Mesenchymal stem cell (in vitro differentiated cells and primary cell): ENCODE measurements around the gene EML6.

Experiments used
- DNase-seq: peaks from one replicate; pipeline ENCODE4 v3.0.0-alpha.2; 2013
- H2AFZ ChIP-seq: one replicate; pipeline ENCODE4 v1.6.1; 2013; ENCODE audit warnings: low read depth, mild to moderate bottlenecking, control low read depth, inconsistent platforms, low read length, moderate library complexity
- H2AK5ac ChIP-seq: 2 replicates; pipeline ENCODE4 v1.6.1; 2013; ENCODE audit warnings: low read length, moderate library complexity, mild to moderate bottlenecking, inconsistent platforms; ENCODE audit not compliant: severe bottlenecking
- H2BK120ac ChIP-seq: one replicate; pipeline ENCODE4 v1.6.1; 2013; ENCODE audit warnings: low read depth, mild to moderate bottlenecking, inconsistent platforms, low read length, moderate library complexity
- H2BK12ac ChIP-seq, 2 experiments: one replicate each; pipeline ENCODE4 v1.6.1; 2013; ENCODE audit warnings: inconsistent platforms in 2 of 2, low read length in 2 of 2, mild to moderate bottlenecking in 2 of 2, moderate library complexity in 2 of 2, control low read depth in 1 of 2
- H2BK15ac ChIP-seq: one replicate; pipeline ENCODE4 v1.6.1; 2013; ENCODE audit warnings: mild to moderate bottlenecking, low read depth, inconsistent platforms; ENCODE audit not compliant: poor library complexity, severe bottlenecking
- H2BK5ac ChIP-seq: 2 replicates; pipeline ENCODE4 v1.6.1; 2013; ENCODE audit warnings: low read depth, mild to moderate bottlenecking, low read length, control low read depth, inconsistent platforms; ENCODE audit not compliant: poor library complexity, severe bottlenecking
- H3K14ac ChIP-seq, 2 experiments: one replicate each; pipeline ENCODE4 v1.6.1; 2013; ENCODE audit warnings: inconsistent platforms in 2 of 2, low read length in 2 of 2, control low read depth in 1 of 2, mild to moderate bottlenecking in 1 of 2, moderate library complexity in 1 of 2
- H3K18ac ChIP-seq, 2 experiments: one replicate each; pipeline ENCODE4 v1.6.1; 2013; ENCODE audit warnings: inconsistent platforms in 2 of 2, low read length in 2 of 2, control low read depth in 1 of 2, low read depth in 1 of 2, mild to moderate bottlenecking in 1 of 2
- H3K23ac ChIP-seq, 2 experiments: one replicate each; pipeline ENCODE4 v1.6.1; 2013; ENCODE audit warnings: inconsistent platforms in 2 of 2, low read length in 2 of 2, mild to moderate bottlenecking in 2 of 2, moderate library complexity in 2 of 2, control low read depth in 1 of 2
- H3K27ac ChIP-seq: 2 replicates; pipeline ENCODE4 v1.5.1; 2013; ENCODE audit warnings: mild to moderate bottlenecking, moderate library complexity, low read length, control low read depth, inconsistent platforms; ENCODE audit not compliant: poor library complexity, severe bottlenecking
- H3K27me3 ChIP-seq, 2 experiments: 2 replicates each; pipeline versions ENCODE4 v1.6.1 to v1.7.0; 2013; ENCODE audit warnings: low read length in 2 of 2, mild to moderate bottlenecking in 2 of 2, moderate library complexity in 2 of 2, control low read depth in 1 of 2, inconsistent platforms in 1 of 2; ENCODE audit not compliant: control insufficient read depth in 1 of 2, insufficient read depth in 1 of 2
- H3K36me3 ChIP-seq, 2 experiments: 2 replicates each; pipeline versions ENCODE4 v1.6.1 to v1.7.0; 2013; ENCODE audit warnings: low read length in 2 of 2, control low read depth in 1 of 2, inconsistent platforms in 1 of 2, low read depth in 1 of 2, mild to moderate bottlenecking in 1 of 2; ENCODE audit not compliant: insufficient read depth in 2 of 2, control insufficient read depth in 1 of 2
- H3K4ac ChIP-seq, 2 experiments: one replicate each; pipeline ENCODE4 v1.6.1; 2013; ENCODE audit warnings: inconsistent platforms in 2 of 2, low read length in 2 of 2, mild to moderate bottlenecking in 2 of 2, moderate library complexity in 2 of 2, control low read depth in 1 of 2, low read depth in 1 of 2
- H3K4me1 ChIP-seq: 2 replicates; pipeline ENCODE4 v1.6.1; 2013; ENCODE audit warnings: low read depth, low read length, control low read depth; ENCODE audit not compliant: control insufficient read depth, insufficient read depth
- H3K4me2 ChIP-seq: 2 replicates; pipeline ENCODE4 v1.6.1; 2013; ENCODE audit warnings: low read length, mild to moderate bottlenecking, inconsistent platforms; ENCODE audit not compliant: poor library complexity, severe bottlenecking
- H3K4me3 ChIP-seq, 2 experiments: 2 replicates each; pipeline versions ENCODE4 v1.5.1 to v1.7.0; 2013; ENCODE audit warnings: low read length in 2 of 2, mild to moderate bottlenecking in 2 of 2, control low read depth in 1 of 2, low read depth in 1 of 2; ENCODE audit not compliant: insufficient read depth in 1 of 2
- H3K79me1 ChIP-seq: replicated peaks from 2 replicates; pipeline ENCODE4 v1.6.1; 2013; ENCODE audit warnings: mild to moderate bottlenecking, control low read depth, low read length, inconsistent platforms; ENCODE audit not compliant: poor library complexity, severe bottlenecking
- H3K9ac ChIP-seq: 2 replicates; pipeline ENCODE4 v1.7.0; 2013; ENCODE audit warnings: mild to moderate bottlenecking, low read length, moderate library complexity
- H3K9me3 ChIP-seq: 2 replicates; pipeline ENCODE4 v1.7.0; 2013; ENCODE audit warnings: mild to moderate bottlenecking, low read length; ENCODE audit not compliant: control insufficient read depth
- H4K8ac ChIP-seq: one replicate; pipeline ENCODE4 v1.6.1; 2013; ENCODE audit warnings: inconsistent platforms, mild to moderate bottlenecking, low read length, moderate library complexity
- H4K91ac ChIP-seq: one replicate; pipeline ENCODE4 v1.6.1; 2013; ENCODE audit warnings: mild to moderate bottlenecking, low read length, inconsistent platforms
- WGBS: methylation state at CpG from one replicate; pipeline ENCODE4 v1.1.7; 2013; ENCODE audit warnings: mixed read lengths; 5-methylcytosine and 5-hydroxymethylcytosine counted together

The EML6 gene

DNA sequence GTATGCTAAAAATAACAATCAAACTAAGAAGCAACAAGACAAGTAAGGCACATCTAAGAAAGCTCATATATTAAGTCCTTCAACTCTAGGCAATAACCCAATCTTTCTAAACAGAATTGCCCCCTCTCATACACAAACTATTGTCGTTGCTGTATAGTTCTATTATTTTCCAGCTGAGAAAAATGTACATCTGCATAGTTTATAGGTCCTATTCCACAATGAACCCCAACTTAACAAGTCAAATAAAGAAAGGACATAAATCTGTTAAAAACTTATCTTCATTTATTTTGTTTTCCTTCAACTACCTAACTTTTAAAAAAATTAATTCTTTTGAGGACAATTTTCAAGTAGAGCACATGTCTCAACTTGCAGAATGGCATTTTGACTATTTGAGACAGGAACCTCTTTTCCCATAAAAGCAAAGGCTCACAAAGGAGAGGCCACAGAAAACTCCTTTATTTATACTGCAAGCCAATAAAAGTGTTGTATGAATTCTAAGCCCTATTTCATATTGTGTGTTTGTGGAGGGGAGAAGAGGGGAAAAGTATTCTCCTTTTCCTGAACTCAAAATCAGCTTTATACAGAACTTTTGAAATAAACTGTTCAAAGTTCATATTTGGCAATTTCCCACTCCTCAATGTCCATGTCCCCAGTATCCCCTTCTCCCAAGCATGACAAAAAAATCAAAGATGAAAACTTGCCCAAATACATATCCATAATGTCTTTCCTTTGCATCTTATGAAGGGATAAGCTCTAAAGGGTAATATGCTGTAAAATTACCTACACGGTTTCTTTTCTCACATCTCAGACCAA is 289.4 kb downstream of the EML6 start:
- Histone ChIP-seq H3K9ac (peak overlapping the region; percentile 85), H2AFZ (no peak overlapping the region), H3K27ac (peak overlapping the region; percentile 65), H3K4ac (no peak overlapping the region), H3K79me1 (no peaks in the 10 kb centered on the region), H4K8ac (no peak overlapping the region), H2AK5ac (no peak overlapping the region), H3K9me3 (no peaks in the 10 kb centered on the region), H3K14ac (no peak overlapping the region), H4K91ac (no peak overlapping the region), H2BK15ac (no peak overlapping the region), H2BK5ac (no peak overlapping the region), H3K4me1 (peaks cover 11% of the 10 kb centered on the region), H2BK12ac (no peak overlapping the region), H3K4me2 (peak overlapping the region; percentile 6), H3K36me3 (peaks cover 0 to 7% of the 10 kb centered on the region in 2 experiments), H3K23ac (no peak overlapping the region), H2BK120ac (no peak overlapping the region), H3K27me3 (no peaks in the 10 kb centered on the region), H3K18ac (no peak overlapping the region), H3K4me3 (peak overlapping the region in 1 of 2 experiments; percentile 23)
- WGBS: no CpG with 5 or more reads among the region's 2 CpGs
- no peak for DNase-seq

DNA sequence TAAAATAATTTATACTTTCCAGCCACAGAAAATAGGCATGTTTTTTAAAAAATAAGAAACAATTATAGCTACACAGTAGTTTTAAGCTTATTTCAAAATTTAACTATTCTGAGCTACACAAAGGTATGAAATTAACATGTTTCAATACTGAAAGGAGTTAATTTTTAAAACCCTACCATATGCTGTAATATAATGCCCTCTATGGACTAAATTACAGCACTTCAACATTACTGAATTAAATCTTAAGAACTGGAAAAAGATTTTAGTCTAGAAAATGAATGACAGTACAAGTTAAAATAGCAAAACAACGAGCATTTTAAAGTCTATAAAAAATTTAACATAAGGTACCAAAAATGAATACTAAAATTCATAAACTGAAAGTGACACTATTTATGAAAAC is 290.5 kb downstream of the EML6 start:
- Histone ChIP-seq H3K9me3 (no peaks in the 10 kb centered on the region), H2BK12ac (no peak overlapping the region), H4K8ac (no peak overlapping the region), H3K79me1 (no peaks in the 10 kb centered on the region), H3K4ac (no peak overlapping the region), H3K4me1 (peaks cover 11% of the 10 kb centered on the region), H3K27me3 (no peaks in the 10 kb centered on the region), H2BK5ac (peak overlapping the region; percentile 66), H3K4me2 (no peak overlapping the region), H3K9ac (peak overlapping the region; percentile 85), H3K18ac (no peak overlapping the region), H2AFZ (no peak overlapping the region), H3K4me3 (no peak overlapping the region), H3K23ac (no peak overlapping the region), H3K36me3 (peaks cover 0 to 17% of the 10 kb centered on the region in 2 experiments), H4K91ac (no peak overlapping the region), H2BK120ac (no peak overlapping the region), H3K14ac (no peak overlapping the region), H2AK5ac (no peak overlapping the region), H3K27ac (no peak overlapping the region), H2BK15ac (no peak overlapping the region)
- WGBS: no CpG with 5 or more reads among the region's 1 CpG
- no peak for DNase-seq

DNA sequence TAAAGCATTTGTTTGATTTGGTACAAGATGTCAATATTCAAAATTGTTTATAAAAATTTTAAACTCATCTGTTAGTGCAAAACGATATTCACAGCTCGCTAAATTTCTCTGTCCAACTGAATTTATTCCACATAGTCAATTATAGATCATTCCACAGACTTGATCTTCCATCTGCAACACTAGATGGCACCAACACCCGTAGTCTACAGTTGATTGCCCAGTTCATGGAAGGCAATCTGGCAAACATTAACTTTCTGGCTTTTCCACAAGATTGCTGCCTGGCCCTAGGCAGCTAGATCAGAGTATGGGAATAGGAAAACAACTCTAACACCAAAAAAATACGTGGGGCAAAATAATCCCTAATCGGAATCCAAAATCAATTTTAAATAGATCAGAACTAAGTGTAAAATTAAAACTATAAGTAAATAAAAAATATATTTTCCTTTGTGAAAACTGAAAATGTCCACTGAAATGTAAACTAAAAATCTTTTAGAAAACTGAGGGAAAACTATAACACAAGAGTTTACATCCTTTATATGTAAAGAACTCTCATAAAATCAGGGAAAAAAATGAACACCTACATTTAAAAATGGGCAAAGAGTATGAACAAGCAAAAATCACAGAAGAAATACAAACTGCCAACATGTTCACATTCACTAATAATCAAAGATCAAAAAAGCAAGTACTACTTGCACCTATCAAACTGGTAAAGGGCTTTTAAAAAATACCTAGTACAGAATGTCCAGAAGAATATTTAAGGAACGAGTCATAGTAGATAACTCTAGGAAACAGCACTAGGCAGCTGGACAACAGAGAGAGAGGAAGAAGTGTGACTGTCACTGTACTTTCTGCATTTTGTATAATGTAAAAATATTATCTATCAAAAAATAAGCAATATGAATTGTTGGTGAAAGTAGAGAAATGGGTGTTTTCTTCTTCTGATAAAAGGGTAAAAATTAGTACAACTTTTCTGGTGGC is 291.8 kb downstream of the EML6 start:
- peaks cover 0 to 28% of the 10 kb centered on the region in 2 experiments for H3K36me3 ChIP-seq
- no peak overlapping the region for H4K91ac ChIP-seq
- peak overlapping the region; percentile 43 for H3K27ac ChIP-seq
- no peak overlapping the region for H3K18ac ChIP-seq
- no peaks in the 10 kb centered on the region for H3K79me1 ChIP-seq
- H2BK120ac ChIP-seq: no peak overlapping the region
- H2BK12ac ChIP-seq: no peak overlapping the region
- H3K4me1 ChIP-seq: peaks cover 9% of the 10 kb centered on the region
- H2BK5ac ChIP-seq: no peak overlapping the region
- no peak overlapping the region for H3K4ac ChIP-seq
- H3K9ac ChIP-seq: peak overlapping the region; percentile 63
- peak; percentile 77 for DNase-seq
- H4K8ac ChIP-seq: no peak overlapping the region
- no peaks in the 10 kb centered on the region for H3K9me3 ChIP-seq
- no peak overlapping the region for H2BK15ac ChIP-seq
- H3K27me3 ChIP-seq: no peaks in the 10 kb centered on the region
- no peak overlapping the region for H3K4me2 ChIP-seq
- no peak overlapping the region for H2AFZ ChIP-seq
- H3K23ac ChIP-seq: no peak overlapping the region
- no peak overlapping the region for H3K14ac ChIP-seq
- no peak overlapping the region for H2AK5ac ChIP-seq
- H3K4me3 ChIP-seq: no peak overlapping the region
- WGBS: 49% methylated on average over 4 of the region's 6 CpGs

DNA sequence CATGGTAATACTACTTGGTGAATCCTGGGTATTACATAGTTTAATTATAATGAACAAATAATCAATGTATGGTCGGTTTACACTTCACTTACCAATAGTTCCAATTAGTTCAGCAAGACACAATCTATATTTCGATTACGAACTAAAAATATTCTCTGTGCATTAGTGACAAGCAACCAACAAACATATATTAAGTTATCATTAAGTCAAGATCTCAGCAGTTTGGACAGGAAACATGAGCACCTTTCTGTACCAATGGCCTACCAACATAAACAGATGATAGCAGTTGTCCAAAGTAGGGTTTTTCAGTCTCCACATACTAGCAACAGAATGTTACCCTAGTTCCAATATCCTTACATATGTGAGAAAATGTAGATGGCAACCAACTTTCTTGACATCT is 294.0 kb downstream of the EML6 start:
- Histone ChIP-seq H2AK5ac (no peak overlapping the region), H3K4me1 (peaks cover 6% of the 10 kb centered on the region), H3K18ac (no peak overlapping the region), H4K91ac (no peak overlapping the region), H3K9ac (no peak overlapping the region), H2BK12ac (no peak overlapping the region), H2BK5ac (no peak overlapping the region), H3K36me3 (peaks cover 3 to 36% of the 10 kb centered on the region in 2 experiments), H3K4me3 (no peak overlapping the region), H4K8ac (no peak overlapping the region), H3K14ac (no peak overlapping the region), H3K4ac (no peak overlapping the region), H3K23ac (no peak overlapping the region), H2BK120ac (no peak overlapping the region), H3K27ac (no peak overlapping the region), H2BK15ac (no peak overlapping the region), H2AFZ (no peak overlapping the region), H3K27me3 (no peaks in the 10 kb centered on the region), H3K4me2 (no peak overlapping the region), H3K9me3 (no peaks in the 10 kb centered on the region), H3K79me1 (no peaks in the 10 kb centered on the region)
- 100% methylated on average over 3 of the region's 3 CpGs for WGBS
- DNase-seq: no peak
